Activated B cell treated with CpG ODN at 0.5 μM for 24 hours (primary cell): ENCODE results near the gene FGGY. TPM values are rescaled to one million over a fixed set of nuclear protein-coding genes. Genes with fewer than 3 reads are reported as not detected.

Experiments
- ATAC-seq: fragments of 200-7000 bp; cut with Tn5 transposase; one replicate; pipeline ENCODE4 v1.10.0; 2021; ENCODE audit warnings: low read depth, mild to moderate bottlenecking, moderate library complexity
- CTCF ChIA-PET: fragments of 350-600 bp; sonication (Branson Sonifier 250); formaldehyde crosslinking; loops from one replicate; lab custom pipeline; 2021; ENCODE audit warnings: antibody characterized with exemption; lab: Charles Lee
- POLR2A ChIA-PET: fragments of 350-600 bp; sonication (Branson Sonifier 250); formaldehyde crosslinking; loops from one replicate; lab custom pipeline; 2021; ENCODE audit warnings: antibody characterized with exemption; lab: Charles Lee
- DNase-seq: peaks from one replicate; pipeline ENCODE4 v3.0.0; 2022
- H3K27ac Mint-ChIP-seq: one replicate; pipeline ENCODE4 v1.8.0; 2020; ENCODE audit warnings: mixed read lengths
- H3K27me3 Mint-ChIP-seq: one replicate; pipeline ENCODE4 v1.8.0; 2021; ENCODE audit warnings: mixed read lengths
- H3K36me3 Mint-ChIP-seq: one replicate; pipeline ENCODE4 v1.8.0; 2021; ENCODE audit warnings: low read depth, mixed read lengths
- H3K4me1 Mint-ChIP-seq: one replicate; pipeline ENCODE4 v1.8.0; 2021; ENCODE audit warnings: mixed read lengths
- H3K4me3 Mint-ChIP-seq: one replicate; pipeline ENCODE4 v1.8.0; 2020; ENCODE audit warnings: mild to moderate bottlenecking, mixed read lengths
- H3K9me3 Mint-ChIP-seq: one replicate; pipeline ENCODE4 v1.8.0; 2020; ENCODE audit warnings: mixed read lengths
- CTCF ChIP-seq: fragments of 200-600 bp; IDR thresholded peaks from one replicate; pipeline ENCODE4 v1.8.0; 2022; ENCODE audit warnings: antibody characterized with exemption, mild to moderate bottlenecking
- intact Hi-C: fragments of 100-400 bp; cut with micrococcal nuclease; formaldehyde crosslinking; loops from one replicate; pipeline ENCODE4 v1.15.1; 2024
- total RNA-seq: library from RNA; stranded (reverse); gene quantifications from 2 replicates; pipeline ENCODE4 v1.2.3, GENCODE V29; 2022

The FGGY gene
- total RNA-seq, 1 donor from 2014 or later, result 24.0 TPM

GRCh38 chr1:59755069-59755685 lies 458.3 kb downstream of the FGGY start:
- no peak for ATAC-seq

GRCh38 chr1:59757197-59757747 lies 460.4 kb downstream of the FGGY start:
- intact Hi-C loops, result loop anchor here (5.0 kb wide), 1 partner anchor 530 kb away; no protein-coding TSS in a partner anchor
- no peak for TF ChIP-seq CTCF
- no peak for ATAC-seq
- no peak overlapping the region for H3K4me3 Mint-ChIP-seq
- no peak for DNase-seq
- ChIA-PET POLR2A (no interaction called here), CTCF (interaction anchor here (1.4 to 2.4 kb wide), 3 partner anchors 9 to 58 kb away, joined by 3 to 9 read pairs (median 9); no protein-coding TSS in a partner anchor)
- no peaks in the 10 kb centered on the region for H3K27me3 Mint-ChIP-seq
- H3K36me3 Mint-ChIP-seq, result no peaks in the 10 kb centered on the region
- peaks cover 4% of the 10 kb centered on the region for H3K4me1 Mint-ChIP-seq
- no peaks in the 10 kb centered on the region for H3K9me3 Mint-ChIP-seq
- H3K27ac Mint-ChIP-seq, result no peak overlapping the region

More at GRCh38 chr1:59755069-59755685, 458.3 kb downstream of the FGGY start:
- H3K4me1 Mint-ChIP-seq, result peaks cover 13% of the 10 kb centered on the region
- no peaks in the 10 kb centered on the region for H3K36me3 Mint-ChIP-seq
- DNase-seq, result no peak
- no peaks in the 10 kb centered on the region for H3K9me3 Mint-ChIP-seq
- intact Hi-C loops, result loop anchor here (5.0 kb wide), 1 partner anchor 528 kb away; no protein-coding TSS in a partner anchor
- TF ChIP-seq CTCF, result no peak
- CTCF ChIA-PET, result no interaction called here
- H3K4me3 Mint-ChIP-seq, result no peak overlapping the region
- H3K27me3 Mint-ChIP-seq, result no peaks in the 10 kb centered on the region
- no peak overlapping the region for H3K27ac Mint-ChIP-seq
- POLR2A ChIA-PET, result no interaction called here

GRCh38 chr1:59759156-59759925 lies 462.4 kb downstream of the FGGY start:
- peak; percentile 96 for TF ChIP-seq CTCF
- H3K27ac Mint-ChIP-seq, result no peak overlapping the region

GRCh38 chr1:59761443-59761842 lies 464.5 kb downstream of the FGGY start:
- intact Hi-C loops, result no loop called here
- H3K27ac Mint-ChIP-seq, result no peak overlapping the region
- H3K4me3 Mint-ChIP-seq, result no peak overlapping the region
- peaks cover 3% of the 10 kb centered on the region for H3K36me3 Mint-ChIP-seq
- ChIA-PET POLR2A (no interaction called here), CTCF (interaction anchor here (1.0 to 1.6 kb wide), 4 partner anchors 8 to 1245 kb away, joined by 3 to 4 read pairs (median 4); no protein-coding TSS in a partner anchor)
- no peak for TF ChIP-seq CTCF
- DNase-seq (no peak), ATAC-seq (no peak)
- H3K9me3 Mint-ChIP-seq, result no peaks in the 10 kb centered on the region
- peaks cover 4% of the 10 kb centered on the region for H3K4me1 Mint-ChIP-seq
- H3K27me3 Mint-ChIP-seq, result no peaks in the 10 kb centered on the region

More at GRCh38 chr1:59759156-59759925, 462.4 kb downstream of the FGGY start:
- Mint-ChIP-seq H3K9me3 (no peaks in the 10 kb centered on the region), H3K4me1 (peaks cover 4% of the 10 kb centered on the region), H3K36me3 (peaks cover 3% of the 10 kb centered on the region), H3K27me3 (no peaks in the 10 kb centered on the region), H3K4me3 (peak overlapping the region; percentile 35)
- POLR2A ChIA-PET, result interaction anchor here (0.5 to 1.5 kb wide), 3 partner anchors 975 to 1213 kb away, joined by 3 to 6 read pairs (median 4); partner anchors contain the start of genes JUN and OMA1
- DNase-seq (peak; percentile 50), ATAC-seq (peak; percentile 93)
- CTCF ChIA-PET, result interaction anchor here (0.6 to 3.3 kb wide), 18 partner anchors 8 to 1243 kb away, joined by 3 to 37 read pairs (median 4); partner anchors contain the start of gene FGGY
- intact Hi-C loops, result loop anchor here (1.0 to 5.0 kb wide), 7 partner anchors 60 to 1243 kb away; partner anchors contain the start of gene OMA1
